ENCODE results near the gene RNF151.

- TF ChIP-seq POLR2A (IDR thresholded peaks at IDR 0.05; ENCODE audit: extremely low read depth, insufficient read length) = no peak
- TF ChIP-seq CTCF (IDR thresholded peaks at IDR 0.05; ENCODE audit: low read depth, low read length) = no peak
Observed at GRCh38 chr16:2002406-2003230, 36.0 kb downstream of the RNF151 start.
